Natural killer cell (primary cell): ENCODE measurements around the gene BBS9. TPM values are rescaled to one million over a fixed set of nuclear protein-coding genes. Genes with fewer than 3 reads are reported as not detected.

Source experiments
- ATAC-seq, 3 donors: fragments of 150-1000 bp in 2 of 3; fragments of 200-7000 bp in 1 of 3; cut with Tn5 transposase; 1 replicate in 1 of 3; 2 replicates in 2 of 3; pipeline ENCODE4 v1.10.0; 2021; ENCODE audit warnings: mild to moderate bottlenecking in 2 of 3, moderate library complexity in 2 of 3
- DNase-seq, 2 donors: peaks; one replicate each; pipeline versions ENCODE4 v3.0.0 to v3.0.0-alpha.2; 2013 to 2021; ENCODE audit warnings: mixed read lengths in 1 of 2
- H3K27ac ChIP-seq: one replicate; pipeline ENCODE4 v1.5.1; 2013; ENCODE audit warnings: mild to moderate bottlenecking, low read length
- H3K27me3 ChIP-seq: one replicate; pipeline ENCODE4 v1.6.1; 2013; ENCODE audit warnings: low read length; ENCODE audit not compliant: control insufficient read depth, insufficient read depth
- H3K36me3 ChIP-seq: one replicate; pipeline ENCODE4 v1.6.1; 2013; ENCODE audit warnings: low read length; ENCODE audit not compliant: control insufficient read depth, insufficient read depth
- H3K4me1 ChIP-seq: one replicate; pipeline ENCODE4 v1.6.1; 2013; ENCODE audit warnings: low read length; ENCODE audit not compliant: control insufficient read depth, insufficient read depth
- H3K4me3 ChIP-seq: one replicate; pipeline ENCODE4 v1.5.1; 2013; ENCODE audit warnings: low read length
- H3K9me3 ChIP-seq: one replicate; pipeline ENCODE4 v1.6.1; 2013; ENCODE audit warnings: low read length; ENCODE audit not compliant: control insufficient read depth, insufficient read depth
- H3K27ac Mint-ChIP-seq, 2 donors: one replicate each; pipeline ENCODE4 v1.8.0; 2022; ENCODE audit warnings: mild to moderate bottlenecking in 2 of 2, mixed read lengths in 2 of 2, moderate library complexity in 1 of 2
- H3K27me3 Mint-ChIP-seq, 2 donors: one replicate each; pipeline ENCODE4 v1.8.0; 2022; ENCODE audit warnings: low read depth in 2 of 2, mixed read lengths in 2 of 2
- H3K36me3 Mint-ChIP-seq: one replicate; pipeline ENCODE4 v1.8.0; 2022; ENCODE audit warnings: mixed read lengths
- H3K4me1 Mint-ChIP-seq, 2 donors: one replicate each; pipeline ENCODE4 v1.8.0; 2022; ENCODE audit warnings: mixed read lengths in 2 of 2
- H3K4me3 Mint-ChIP-seq: one replicate; pipeline ENCODE4 v1.8.0; 2022; ENCODE audit warnings: mild to moderate bottlenecking, moderate library complexity, mixed read lengths
- H3K9me3 Mint-ChIP-seq, 2 donors: one replicate each; pipeline ENCODE4 v1.8.0; 2022; ENCODE audit warnings: mixed read lengths in 2 of 2
- WGBS: methylation state at CpG from one replicate; pipeline ENCODE4 v1.1.7; 2013; ENCODE audit warnings: missing lambda C conversion rate; ENCODE audit not compliant: insufficient coverage; 5-methylcytosine and 5-hydroxymethylcytosine counted together
- intact Hi-C: fragments of 100-400 bp; cut with micrococcal nuclease; formaldehyde crosslinking; loops from one replicate; pipeline ENCODE4 v1.14.2; 2022
- total RNA-seq, 4 donors: library from RNA; stranded (reverse); fragments of 120-200 nt in 1 of 4; gene quantifications; one replicate each; pipeline versions ENCODE4 v1.2.3 to v1.2.4, GENCODE V29; 2013 to 2022
- TF ChIP-seq, protein P1 (sequence below): fragments of 200-600 bp; IDR thresholded peaks from one replicate; pipeline ENCODE4 v1.8.0; 2022; ENCODE audit warnings: antibody characterized with exemption

Gene BBS9
- total RNA-seq, 3 donors from 2014 or later (not counting 1 experiment from before 2014, with no cell fraction given), result 25.1 to 34.6 (median 34.4) TPM

DNA sequence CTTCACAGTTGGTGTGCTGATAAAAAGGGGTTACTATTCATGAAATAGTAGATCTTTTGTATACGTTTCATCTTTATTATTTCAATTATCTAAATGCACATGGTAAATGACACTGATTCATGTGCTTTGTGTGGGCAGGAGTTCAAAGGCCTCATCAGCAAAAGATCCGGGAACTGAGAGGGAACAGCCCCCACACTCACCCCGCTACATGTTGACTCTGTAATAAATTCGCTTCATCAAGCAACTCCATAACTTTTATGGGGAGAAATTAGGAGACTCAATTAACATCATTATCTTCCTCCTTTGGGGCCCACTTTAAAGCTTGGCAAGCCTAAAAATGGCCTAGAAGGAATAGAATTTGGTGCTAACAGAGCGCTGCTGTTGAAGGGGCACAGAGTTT, 525.3 kb downstream of the BBS9 start:
- no peak for ATAC-seq

More for the DNA sequence above, 525.3 kb downstream of the BBS9 start:
- Histone ChIP-seq H3K9me3 (no peaks in the 10 kb centered on the region), H3K27me3 (no peaks in the 10 kb centered on the region), H3K4me1 (peaks cover 6% of the 10 kb centered on the region), H3K4me3 (no peak overlapping the region), H3K36me3 (no peaks in the 10 kb centered on the region), H3K27ac (no peak overlapping the region)
- DNase-seq, result no peak
- peaks cover 0 to 2% of the 10 kb centered on the region in 2 donors for H3K9me3 Mint-ChIP-seq
- TF ChIP-seq, protein P1, sequence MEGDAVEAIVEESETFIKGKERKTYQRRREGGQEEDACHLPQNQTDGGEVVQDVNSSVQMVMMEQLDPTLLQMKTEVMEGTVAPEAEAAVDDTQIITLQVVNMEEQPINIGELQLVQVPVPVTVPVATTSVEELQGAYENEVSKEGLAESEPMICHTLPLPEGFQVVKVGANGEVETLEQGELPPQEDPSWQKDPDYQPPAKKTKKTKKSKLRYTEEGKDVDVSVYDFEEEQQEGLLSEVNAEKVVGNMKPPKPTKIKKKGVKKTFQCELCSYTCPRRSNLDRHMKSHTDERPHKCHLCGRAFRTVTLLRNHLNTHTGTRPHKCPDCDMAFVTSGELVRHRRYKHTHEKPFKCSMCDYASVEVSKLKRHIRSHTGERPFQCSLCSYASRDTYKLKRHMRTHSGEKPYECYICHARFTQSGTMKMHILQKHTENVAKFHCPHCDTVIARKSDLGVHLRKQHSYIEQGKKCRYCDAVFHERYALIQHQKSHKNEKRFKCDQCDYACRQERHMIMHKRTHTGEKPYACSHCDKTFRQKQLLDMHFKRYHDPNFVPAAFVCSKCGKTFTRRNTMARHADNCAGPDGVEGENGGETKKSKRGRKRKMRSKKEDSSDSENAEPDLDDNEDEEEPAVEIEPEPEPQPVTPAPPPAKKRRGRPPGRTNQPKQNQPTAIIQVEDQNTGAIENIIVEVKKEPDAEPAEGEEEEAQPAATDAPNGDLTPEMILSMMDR, result no peak
- no peak overlapping the region for H3K4me3 Mint-ChIP-seq
- intact Hi-C loops, result no loop called here
- 100% methylated on average over 1 of the region's 5 CpGs for whole genome bisulfite sequencing
- no peak overlapping the region for H3K27ac Mint-ChIP-seq
- no peaks in the 10 kb centered on the region for H3K27me3 Mint-ChIP-seq
- H3K36me3 Mint-ChIP-seq, result no peaks in the 10 kb centered on the region
- H3K4me1 Mint-ChIP-seq, result peaks cover 7 to 28% of the 10 kb centered on the region in 2 donors

Other genes with a start within 250 kb of the BBS9 start
- 100 to 1,000 TPM; 124 to 161 (median 150) TPM for gene KBTBD2, start 237.8 kb upstream of the BBS9 start, total RNA-seq
- gene FKBP9, start 172.1 kb upstream of the BBS9 start, total RNA-seq, result 1 to 10 TPM in 1 of 3 donors, not detected in 2; 2.3 TPM
- gene NT5C3A, start 66.8 kb upstream of the BBS9 start, total RNA-seq, result 10 to 100 TPM; 33.7 to 49.8 (median 49.5) TPM
- gene RP9, start 20.2 kb upstream of the BBS9 start, total RNA-seq, result 10 to 100 TPM; 19.1 to 27.6 (median 21.9) TPM